SK-N-SH (cell line): ENCODE results near the gene CST9. TPM values are rescaled to one million over a fixed set of nuclear protein-coding genes. Genes with fewer than 3 reads are reported as not detected.

Experiments
- CTCF ChIA-PET: fragments of 300-600, 350-600 bp; formaldehyde crosslinking; extraction: SDS; loops from one replicate; lab custom pipeline; 2021; lab: Yijun Ruan, JAX
- POLR2A ChIA-PET: fragments of 350-600 bp; sonication (Branson Sonifier 250); formaldehyde crosslinking; extraction: SDS; loops from one replicate; lab custom pipeline; 2020; ENCODE audit warnings: antibody characterized with exemption, inconsistent platforms; lab: Yijun Ruan, JAX
- DNase-seq: peaks from one replicate; pipeline ENCODE4 v3.0.0; 2012
- H2AFZ ChIP-seq: fragments of 200-600 bp; sonication (generic); 2 replicates; pipeline ENCODE4 v1.8.1; 2016; ENCODE audit warnings: antibody characterized with exemption, mild to moderate bottlenecking, low read depth
- H3F3A ChIP-seq: fragments of 200-600 bp; sonication (generic); replicated peaks from 2 replicates; pipeline ENCODE3; 2016; ENCODE audit warnings: antibody characterized with exemption, mild to moderate bottlenecking; ENCODE audit not compliant: insufficient read depth
- H3K27ac ChIP-seq, 2 experiments: fragments of 200-500 bp in 1 of 2; fragments of 200-600 bp in 1 of 2; sonication (Bioruptor generic) in 1 of 2; sonication (generic), shearing (Covaris generic) in 1 of 2; 2 replicates each; pipeline versions ENCODE4 v1.5.1 to v1.6.1; 2014 to 2016; ENCODE audit warnings: low read depth in 2 of 2, inconsistent platforms in 1 of 2, low read length in 1 of 2, mild to moderate bottlenecking in 1 of 2, mixed read lengths in 1 of 2
- H3K27me3 ChIP-seq: fragments of 200-600 bp; sonication (generic), shearing (Covaris generic); 2 replicates; pipeline ENCODE4 v1.6.1; 2016; ENCODE audit warnings: mixed run types; ENCODE audit not compliant: insufficient read depth
- H3K36me3 ChIP-seq, 2 experiments: fragments of 200-500 bp in 1 of 2; fragments of 200-600 bp in 1 of 2; sonication (Bioruptor generic) in 1 of 2; sonication (generic) in 1 of 2; replicated peaks in 1 of 2; 2 replicates each; pipeline versions ENCODE3 to v1.5.1; 2014 to 2016; ENCODE audit warnings: low read length in 1 of 2, mild to moderate bottlenecking in 1 of 2; ENCODE audit not compliant: insufficient read depth in 2 of 2, control insufficient read depth in 1 of 2
- H3K4me1 ChIP-seq, 2 experiments: fragments of 200-500 bp in 1 of 2; fragments of 200-600 bp in 1 of 2; sonication (Bioruptor generic) in 1 of 2; sonication (generic), shearing (Covaris generic) in 1 of 2; 2 replicates each; pipeline versions ENCODE4 v1.5.1 to v1.6.1; 2014 to 2016; ENCODE audit warnings: low read depth in 1 of 2, low read length in 1 of 2, mixed run types in 1 of 2; ENCODE audit not compliant: insufficient read depth in 2 of 2, control insufficient read depth in 1 of 2
- H3K4me2 ChIP-seq: fragments of 200-600 bp; sonication (generic), shearing (Covaris generic); 2 replicates; pipeline ENCODE4 v1.6.1; 2017; ENCODE audit warnings: mixed run types
- H3K4me3 ChIP-seq, 2 experiments: fragments of 200-500 bp in 1 of 2; fragments of 200-600 bp in 1 of 2; sonication (Bioruptor generic) in 1 of 2; sonication (generic), shearing (Covaris generic) in 1 of 2; 2 replicates each; pipeline versions ENCODE4 v1.5.1 to v1.8.1; 2014 to 2016; ENCODE audit warnings: low read depth in 2 of 2, inconsistent platforms in 1 of 2, low read length in 1 of 2, mild to moderate bottlenecking in 1 of 2, mixed read lengths in 1 of 2, moderate library complexity in 1 of 2
- H3K79me2 ChIP-seq: fragments of 200-600 bp; sonication (generic); 2 replicates; pipeline ENCODE4 v1.8.1; 2017; ENCODE audit warnings: mild to moderate bottlenecking; ENCODE audit not compliant: insufficient read depth
- H3K9ac ChIP-seq: fragments of 200-600 bp; sonication (generic); 2 replicates; pipeline ENCODE4 v1.6.1; 2017; ENCODE audit warnings: mixed run types
- H3K9me2 ChIP-seq: fragments of 200-600 bp; sonication (generic); 2 replicates; pipeline ENCODE4 v1.6.1; 2017; ENCODE audit warnings: mixed run types
- H3K9me3 ChIP-seq: fragments of 200-600 bp; sonication (generic); 2 replicates; pipeline ENCODE4 v1.6.1; 2017; ENCODE audit warnings: mixed run types, mild to moderate bottlenecking, moderate library complexity
- H4K20me1 ChIP-seq: fragments of 200-600 bp; sonication (generic); 2 replicates; pipeline ENCODE4 v1.6.1; 2017; ENCODE audit warnings: mild to moderate bottlenecking, mixed run types; ENCODE audit not compliant: insufficient read depth
- ELF1 ChIP-seq: IDR thresholded peaks from 2 replicates; pipeline ENCODE4 v1.4.0; 2012
- EZH2phosphoT487 ChIP-seq: fragments of 200-600 bp; sonication (generic); IDR thresholded peaks from 2 replicates; pipeline ENCODE4 v1.6.1; 2017; ENCODE audit warnings: low read depth, mixed run types, mild to moderate bottlenecking, antibody characterized with exemption, moderate library complexity, borderline replicate concordance
- FOXM1 ChIP-seq: IDR thresholded peaks from 2 replicates; pipeline ENCODE4 v1.4.0; 2012; ENCODE audit warnings: low read depth, mild to moderate bottlenecking
- GABPA ChIP-seq: IDR thresholded peaks from 2 replicates; pipeline ENCODE4 v1.4.0; 2012; ENCODE audit warnings: low read depth, mild to moderate bottlenecking
- JUND ChIP-seq: IDR thresholded peaks from 2 replicates; pipeline ENCODE4 v1.4.0; 2012
- MXI1 ChIP-seq: IDR thresholded peaks from 2 replicates; pipeline ENCODE4 v1.6.1; 2012; ENCODE audit warnings: mild to moderate bottlenecking, low read depth, low read length, improper control_type of control experiment
- NRF1 ChIP-seq: IDR thresholded peaks from 2 replicates; pipeline ENCODE4 v1.6.1; 2012; ENCODE audit warnings: low read depth, mild to moderate bottlenecking, low read length
- RFX5 ChIP-seq: IDR thresholded peaks from 2 replicates; pipeline ENCODE4 v1.6.1; 2012; ENCODE audit warnings: mild to moderate bottlenecking, improper control_type of control experiment, low read length
- SIN3A ChIP-seq: IDR thresholded peaks from 2 replicates; pipeline ENCODE4 v1.6.1; 2012; ENCODE audit warnings: low read depth, mild to moderate bottlenecking, low read length, moderate library complexity, borderline replicate concordance
- SMC3 ChIP-seq: IDR thresholded peaks from 2 replicates; pipeline ENCODE4 v1.6.1; 2012; ENCODE audit warnings: low read depth, low read length, improper control_type of control experiment
- TCF12 ChIP-seq: IDR thresholded peaks from 2 replicates; pipeline ENCODE4 v1.4.0; 2012
- YY1 ChIP-seq: IDR thresholded peaks from 2 replicates; pipeline ENCODE4 v1.4.0; 2012; ENCODE audit warnings: low read depth, mild to moderate bottlenecking
- WGBS: methylation state at CpG from one replicate; pipeline ENCODE4 v1.1.6; 2017; ENCODE audit warnings: low lambda C conversion rate; 5-methylcytosine and 5-hydroxymethylcytosine counted together
- polyA plus RNA-seq, 3 experiments: library from polyadenylated mRNA; depleted of rRNA; stranded (reverse); fragments of >200 nt; gene quantifications; 2 replicates each; pipeline ENCODE4 v1.2.3, GENCODE V29; 2012
- TF ChIP-seq, protein P1 (sequence below): IDR thresholded peaks from 2 replicates; pipeline ENCODE4 v1.4.0; 2012; ENCODE audit warnings: low read depth
- TF ChIP-seq, protein P2 (sequence below): IDR thresholded peaks from 2 replicates; pipeline ENCODE4; 2012
- TF ChIP-seq, protein P3 (sequence below): IDR thresholded peaks from 2 replicates; pipeline ENCODE4 v1.6.1; 2012; ENCODE audit warnings: mild to moderate bottlenecking, low read depth, low read length, moderate library complexity
- TF ChIP-seq, protein P4 (sequence below): fragments of 150-350 bp; IDR thresholded peaks from 2 replicates; pipeline ENCODE4 v1.6.1; 2017; ENCODE audit warnings: antibody characterized with exemption, low read length, low read depth, borderline replicate concordance
- TF ChIP-seq, protein P5 (sequence below): IDR thresholded peaks from 2 replicates; pipeline ENCODE4 v1.4.0; 2012; ENCODE audit warnings: low read depth, borderline replicate concordance
- TF ChIP-seq, protein P6 (sequence below): fragments of 200-600 bp; sonication (generic); IDR thresholded peaks from 2 replicates; pipeline ENCODE4 v1.6.1; 2017; ENCODE audit warnings: antibody characterized with exemption, mild to moderate bottlenecking, moderate library complexity
- TF ChIP-seq, protein P7 (sequence below): IDR thresholded peaks from 2 replicates; pipeline ENCODE4 v1.4.0; 2012; ENCODE audit warnings: low read depth, borderline replicate concordance

The CST9 gene
- polyA plus RNA-seq, 1 of the 3 experiments (the other 2 are of a cell fraction), result not detected

DNA sequence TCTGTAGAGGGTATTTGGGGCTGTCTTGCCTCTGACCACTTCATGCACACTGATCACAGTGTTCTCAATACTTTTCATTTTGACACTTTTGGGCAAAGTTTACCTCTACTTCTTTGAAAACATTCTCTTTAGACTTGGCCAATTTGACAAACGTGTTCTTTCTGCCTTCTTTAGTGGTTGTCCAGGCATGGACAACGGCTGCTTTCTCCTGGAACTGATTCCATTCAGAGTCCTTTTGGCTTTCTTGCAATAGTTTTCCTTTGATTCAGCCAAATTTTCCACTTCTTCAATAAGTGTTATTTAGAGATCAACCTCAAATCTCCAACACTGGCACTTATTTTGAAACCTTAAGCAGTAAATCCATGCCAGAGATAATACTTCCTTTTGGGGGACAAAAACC is 6.7 kb upstream of the CST9 start:
- WGBS, result 7% methylated on average over 2 of the region's 2 CpGs
- Histone ChIP-seq H4K20me1 (no peaks in the 10 kb centered on the region), H3K79me2 (no peaks in the 10 kb centered on the region), H3F3A (no peaks in the 10 kb centered on the region), H2AFZ (no peak overlapping the region), H3K9ac (no peak overlapping the region), H3K4me1 (no peaks in the 10 kb centered on the region), H3K9me3 (no peaks in the 10 kb centered on the region), H3K36me3 (no peaks in the 10 kb centered on the region), H3K4me3 (no peak overlapping the region), H3K4me2 (no peak overlapping the region), H3K9me2 (no peaks in the 10 kb centered on the region), H3K27ac (no peak overlapping the region), H3K27me3 (peaks cover 36% of the 10 kb centered on the region)
- no peak for DNase-seq
- ChIA-PET CTCF (interaction anchor here (2.1 to 9.5 kb wide), 2 partner anchors 170 to 171 kb away, joined by 8 to 92 read pairs; no protein-coding TSS in a partner anchor), POLR2A (no interaction called here)
- TF ChIP-seq, protein P1, sequence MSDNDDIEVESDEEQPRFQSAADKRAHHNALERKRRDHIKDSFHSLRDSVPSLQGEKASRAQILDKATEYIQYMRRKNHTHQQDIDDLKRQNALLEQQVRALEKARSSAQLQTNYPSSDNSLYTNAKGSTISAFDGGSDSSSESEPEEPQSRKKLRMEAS, result no peak
- TF ChIP-seq RFX5, result no peak
- no peak for TF ChIP-seq GABPA
- TF ChIP-seq, protein P2, sequence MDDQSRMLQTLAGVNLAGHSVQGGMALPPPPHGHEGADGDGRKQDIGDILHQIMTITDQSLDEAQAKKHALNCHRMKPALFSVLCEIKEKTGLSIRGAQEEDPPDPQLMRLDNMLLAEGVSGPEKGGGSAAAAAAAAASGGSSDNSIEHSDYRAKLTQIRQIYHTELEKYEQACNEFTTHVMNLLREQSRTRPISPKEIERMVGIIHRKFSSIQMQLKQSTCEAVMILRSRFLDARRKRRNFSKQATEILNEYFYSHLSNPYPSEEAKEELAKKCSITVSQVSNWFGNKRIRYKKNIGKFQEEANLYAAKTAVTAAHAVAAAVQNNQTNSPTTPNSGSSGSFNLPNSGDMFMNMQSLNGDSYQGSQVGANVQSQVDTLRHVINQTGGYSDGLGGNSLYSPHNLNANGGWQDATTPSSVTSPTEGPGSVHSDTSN, result no peak
- TF ChIP-seq, protein P3, sequence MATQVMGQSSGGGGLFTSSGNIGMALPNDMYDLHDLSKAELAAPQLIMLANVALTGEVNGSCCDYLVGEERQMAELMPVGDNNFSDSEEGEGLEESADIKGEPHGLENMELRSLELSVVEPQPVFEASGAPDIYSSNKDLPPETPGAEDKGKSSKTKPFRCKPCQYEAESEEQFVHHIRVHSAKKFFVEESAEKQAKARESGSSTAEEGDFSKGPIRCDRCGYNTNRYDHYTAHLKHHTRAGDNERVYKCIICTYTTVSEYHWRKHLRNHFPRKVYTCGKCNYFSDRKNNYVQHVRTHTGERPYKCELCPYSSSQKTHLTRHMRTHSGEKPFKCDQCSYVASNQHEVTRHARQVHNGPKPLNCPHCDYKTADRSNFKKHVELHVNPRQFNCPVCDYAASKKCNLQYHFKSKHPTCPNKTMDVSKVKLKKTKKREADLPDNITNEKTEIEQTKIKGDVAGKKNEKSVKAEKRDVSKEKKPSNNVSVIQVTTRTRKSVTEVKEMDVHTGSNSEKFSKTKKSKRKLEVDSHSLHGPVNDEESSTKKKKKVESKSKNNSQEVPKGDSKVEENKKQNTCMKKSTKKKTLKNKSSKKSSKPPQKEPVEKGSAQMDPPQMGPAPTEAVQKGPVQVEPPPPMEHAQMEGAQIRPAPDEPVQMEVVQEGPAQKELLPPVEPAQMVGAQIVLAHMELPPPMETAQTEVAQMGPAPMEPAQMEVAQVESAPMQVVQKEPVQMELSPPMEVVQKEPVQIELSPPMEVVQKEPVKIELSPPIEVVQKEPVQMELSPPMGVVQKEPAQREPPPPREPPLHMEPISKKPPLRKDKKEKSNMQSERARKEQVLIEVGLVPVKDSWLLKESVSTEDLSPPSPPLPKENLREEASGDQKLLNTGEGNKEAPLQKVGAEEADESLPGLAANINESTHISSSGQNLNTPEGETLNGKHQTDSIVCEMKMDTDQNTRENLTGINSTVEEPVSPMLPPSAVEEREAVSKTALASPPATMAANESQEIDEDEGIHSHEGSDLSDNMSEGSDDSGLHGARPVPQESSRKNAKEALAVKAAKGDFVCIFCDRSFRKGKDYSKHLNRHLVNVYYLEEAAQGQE, result no peak
- no peak for TF ChIP-seq YY1
- no peak for TF ChIP-seq SIN3A
- no peak for TF ChIP-seq ELF1
- no peak for TF ChIP-seq MXI1
- TF ChIP-seq, protein P4, sequence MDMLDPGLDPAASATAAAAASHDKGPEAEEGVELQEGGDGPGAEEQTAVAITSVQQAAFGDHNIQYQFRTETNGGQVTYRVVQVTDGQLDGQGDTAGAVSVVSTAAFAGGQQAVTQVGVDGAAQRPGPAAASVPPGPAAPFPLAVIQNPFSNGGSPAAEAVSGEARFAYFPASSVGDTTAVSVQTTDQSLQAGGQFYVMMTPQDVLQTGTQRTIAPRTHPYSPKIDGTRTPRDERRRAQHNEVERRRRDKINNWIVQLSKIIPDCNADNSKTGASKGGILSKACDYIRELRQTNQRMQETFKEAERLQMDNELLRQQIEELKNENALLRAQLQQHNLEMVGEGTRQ, result no peak
- no peak for TF ChIP-seq EZH2phosphoT487
- TF ChIP-seq, protein P5, sequence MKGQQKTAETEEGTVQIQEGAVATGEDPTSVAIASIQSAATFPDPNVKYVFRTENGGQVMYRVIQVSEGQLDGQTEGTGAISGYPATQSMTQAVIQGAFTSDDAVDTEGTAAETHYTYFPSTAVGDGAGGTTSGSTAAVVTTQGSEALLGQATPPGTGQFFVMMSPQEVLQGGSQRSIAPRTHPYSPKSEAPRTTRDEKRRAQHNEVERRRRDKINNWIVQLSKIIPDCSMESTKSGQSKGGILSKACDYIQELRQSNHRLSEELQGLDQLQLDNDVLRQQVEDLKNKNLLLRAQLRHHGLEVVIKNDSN, result no peak
- TF ChIP-seq, protein P6, sequence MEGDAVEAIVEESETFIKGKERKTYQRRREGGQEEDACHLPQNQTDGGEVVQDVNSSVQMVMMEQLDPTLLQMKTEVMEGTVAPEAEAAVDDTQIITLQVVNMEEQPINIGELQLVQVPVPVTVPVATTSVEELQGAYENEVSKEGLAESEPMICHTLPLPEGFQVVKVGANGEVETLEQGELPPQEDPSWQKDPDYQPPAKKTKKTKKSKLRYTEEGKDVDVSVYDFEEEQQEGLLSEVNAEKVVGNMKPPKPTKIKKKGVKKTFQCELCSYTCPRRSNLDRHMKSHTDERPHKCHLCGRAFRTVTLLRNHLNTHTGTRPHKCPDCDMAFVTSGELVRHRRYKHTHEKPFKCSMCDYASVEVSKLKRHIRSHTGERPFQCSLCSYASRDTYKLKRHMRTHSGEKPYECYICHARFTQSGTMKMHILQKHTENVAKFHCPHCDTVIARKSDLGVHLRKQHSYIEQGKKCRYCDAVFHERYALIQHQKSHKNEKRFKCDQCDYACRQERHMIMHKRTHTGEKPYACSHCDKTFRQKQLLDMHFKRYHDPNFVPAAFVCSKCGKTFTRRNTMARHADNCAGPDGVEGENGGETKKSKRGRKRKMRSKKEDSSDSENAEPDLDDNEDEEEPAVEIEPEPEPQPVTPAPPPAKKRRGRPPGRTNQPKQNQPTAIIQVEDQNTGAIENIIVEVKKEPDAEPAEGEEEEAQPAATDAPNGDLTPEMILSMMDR, result no peak
- TF ChIP-seq NRF1, result no peak
- TF ChIP-seq FOXM1, result no peak
- TF ChIP-seq SMC3, result no peak
- TF ChIP-seq, protein P7, sequence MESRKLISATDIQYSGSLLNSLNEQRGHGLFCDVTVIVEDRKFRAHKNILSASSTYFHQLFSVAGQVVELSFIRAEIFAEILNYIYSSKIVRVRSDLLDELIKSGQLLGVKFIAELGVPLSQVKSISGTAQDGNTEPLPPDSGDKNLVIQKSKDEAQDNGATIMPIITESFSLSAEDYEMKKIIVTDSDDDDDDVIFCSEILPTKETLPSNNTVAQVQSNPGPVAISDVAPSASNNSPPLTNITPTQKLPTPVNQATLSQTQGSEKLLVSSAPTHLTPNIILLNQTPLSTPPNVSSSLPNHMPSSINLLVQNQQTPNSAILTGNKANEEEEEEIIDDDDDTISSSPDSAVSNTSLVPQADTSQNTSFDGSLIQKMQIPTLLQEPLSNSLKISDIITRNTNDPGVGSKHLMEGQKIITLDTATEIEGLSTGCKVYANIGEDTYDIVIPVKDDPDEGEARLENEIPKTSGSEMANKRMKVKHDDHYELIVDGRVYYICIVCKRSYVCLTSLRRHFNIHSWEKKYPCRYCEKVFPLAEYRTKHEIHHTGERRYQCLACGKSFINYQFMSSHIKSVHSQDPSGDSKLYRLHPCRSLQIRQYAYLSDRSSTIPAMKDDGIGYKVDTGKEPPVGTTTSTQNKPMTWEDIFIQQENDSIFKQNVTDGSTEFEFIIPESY, result no peak
- no peak for TF ChIP-seq TCF12
- no peak for TF ChIP-seq JUND
